Fibroblast of gingiva (primary cell): Measurements from ENCODE around the gene RPP14.

Source experiments
- DNase-seq: peaks from one replicate; pipeline ENCODE4 v3.0.0-alpha.2; 2011; ENCODE audit warnings: low read depth

The RPP14 gene

GRCh38 chr3:58357402-58357801 is 51.4 kb downstream of the RPP14 start:
- no peak for DNase-seq

GRCh38 chr3:58358092-58358491 is 52.0 kb downstream of the RPP14 start:
- no peak for DNase-seq

- no peak for DNase-seq
These were observed 52.8 kb downstream of the RPP14 start for GRCh38 chr3:58358808-58359207.

DNA sequence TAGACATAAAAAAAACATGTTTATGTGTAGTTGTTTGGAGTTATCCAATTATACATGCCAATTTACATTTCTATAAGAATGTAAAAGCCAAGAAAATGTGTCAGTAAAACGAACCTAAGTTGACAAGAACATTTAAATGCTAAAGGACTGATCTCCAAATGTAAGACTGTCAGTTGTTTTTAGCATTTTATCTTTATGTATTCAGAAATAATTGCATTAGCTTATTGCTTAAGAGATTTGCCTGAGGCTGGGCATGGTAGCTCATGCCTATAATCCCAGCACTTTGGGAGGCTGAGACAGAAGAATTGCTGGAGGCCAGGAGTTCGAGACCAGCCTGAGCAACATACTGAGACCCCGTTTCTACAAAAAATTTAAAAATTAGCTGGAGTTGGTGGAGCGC is 53.6 kb downstream of the RPP14 start:
- no peak for DNase-seq

GRCh38 chr3:58361866-58362265 is 55.8 kb downstream of the RPP14 start:
- no peak for DNase-seq

DNA sequence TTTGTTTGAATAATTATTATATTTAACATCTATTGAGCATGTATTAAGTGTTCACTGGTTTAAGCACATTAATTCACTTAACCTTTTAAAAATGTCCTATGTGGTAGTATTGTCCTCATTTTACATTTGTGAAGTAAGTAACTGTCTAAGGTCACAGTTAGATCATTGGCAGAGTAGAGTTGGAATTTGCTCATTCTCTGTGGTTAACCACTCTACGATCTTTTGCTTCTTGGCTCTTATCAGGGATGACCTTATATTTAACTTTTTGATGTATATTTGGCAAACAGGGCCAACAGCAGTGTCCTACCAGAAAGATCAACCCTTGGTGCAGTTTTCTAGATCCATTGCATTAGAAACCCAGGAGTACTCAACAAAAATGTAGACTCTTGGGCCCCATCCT is 60.7 kb downstream of the RPP14 start:
- DNase-seq, result no peak

DNA sequence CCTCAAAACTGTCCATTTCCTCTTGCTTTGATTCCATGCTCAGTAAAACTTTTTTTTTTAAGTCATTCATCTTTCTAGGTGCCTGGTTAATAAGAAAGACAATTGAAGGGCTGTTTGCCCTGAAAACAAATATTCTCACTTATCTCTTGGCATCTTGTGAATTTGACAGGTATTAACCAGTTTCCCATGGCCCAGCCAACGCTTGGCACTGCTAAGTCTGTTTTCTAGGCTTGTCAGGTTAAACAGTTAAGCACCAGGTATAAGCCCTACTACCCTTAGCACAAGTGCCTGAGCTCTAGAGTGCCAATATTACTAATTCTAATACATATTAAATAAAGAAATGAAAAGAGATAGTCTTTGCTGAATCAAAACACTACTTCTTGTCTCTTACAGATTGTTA is 63.0 kb downstream of the RPP14 start:
- DNase-seq, result no peak
